ENCODE data around the gene PGAP2. TPM values are rescaled to one million over a fixed set of nuclear protein-coding genes. Genes with fewer than 3 reads are reported as not detected.

PGAP2 gene
- total RNA-seq, 1 donor from 2014 or later = 27.8 TPM

DNA sequence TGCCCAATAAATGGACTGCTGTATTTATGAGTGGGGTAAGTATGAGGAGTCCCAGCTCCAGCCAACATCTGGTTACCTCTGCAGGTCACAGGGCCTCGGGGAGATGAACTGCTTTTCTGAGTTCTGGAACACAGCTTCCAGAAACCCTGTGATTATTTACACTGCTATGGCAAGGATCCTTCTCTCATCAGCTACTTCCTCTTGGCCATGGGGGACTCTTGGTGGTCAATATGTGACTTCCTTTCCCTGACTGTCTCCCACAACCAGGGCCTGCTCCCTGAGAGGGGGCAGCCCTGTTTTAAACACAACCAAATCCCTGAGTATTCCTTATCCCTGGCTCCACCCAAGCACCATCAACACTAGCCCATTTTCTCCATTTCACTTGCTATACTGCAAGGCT lies 22.4 kb downstream of the PGAP2 start:
- H3K27me3 ChIP-seq (ENCODE audit: low read depth) = no peaks in the 10 kb centered on the region
- H3K4me3 ChIP-seq = no peak overlapping the region
- peak overlapping the region; percentile 65 for H3K27ac ChIP-seq (replicated peaks)
- H3K4me1 ChIP-seq = peaks cover 53% of the 10 kb centered on the region
- TF ChIP-seq, protein P1, sequence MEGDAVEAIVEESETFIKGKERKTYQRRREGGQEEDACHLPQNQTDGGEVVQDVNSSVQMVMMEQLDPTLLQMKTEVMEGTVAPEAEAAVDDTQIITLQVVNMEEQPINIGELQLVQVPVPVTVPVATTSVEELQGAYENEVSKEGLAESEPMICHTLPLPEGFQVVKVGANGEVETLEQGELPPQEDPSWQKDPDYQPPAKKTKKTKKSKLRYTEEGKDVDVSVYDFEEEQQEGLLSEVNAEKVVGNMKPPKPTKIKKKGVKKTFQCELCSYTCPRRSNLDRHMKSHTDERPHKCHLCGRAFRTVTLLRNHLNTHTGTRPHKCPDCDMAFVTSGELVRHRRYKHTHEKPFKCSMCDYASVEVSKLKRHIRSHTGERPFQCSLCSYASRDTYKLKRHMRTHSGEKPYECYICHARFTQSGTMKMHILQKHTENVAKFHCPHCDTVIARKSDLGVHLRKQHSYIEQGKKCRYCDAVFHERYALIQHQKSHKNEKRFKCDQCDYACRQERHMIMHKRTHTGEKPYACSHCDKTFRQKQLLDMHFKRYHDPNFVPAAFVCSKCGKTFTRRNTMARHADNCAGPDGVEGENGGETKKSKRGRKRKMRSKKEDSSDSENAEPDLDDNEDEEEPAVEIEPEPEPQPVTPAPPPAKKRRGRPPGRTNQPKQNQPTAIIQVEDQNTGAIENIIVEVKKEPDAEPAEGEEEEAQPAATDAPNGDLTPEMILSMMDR (IDR thresholded peaks at IDR 0.05; ENCODE audit: borderline replicate concordance) = no peak
- intact Hi-C loops (cut with micrococcal nuclease) = no loop called here
- H3K36me3 ChIP-seq = peaks cover 37% of the 10 kb centered on the region
- DNase-seq = no peak
- H3K9me3 ChIP-seq (replicated peaks) = no peaks in the 10 kb centered on the region

DNA sequence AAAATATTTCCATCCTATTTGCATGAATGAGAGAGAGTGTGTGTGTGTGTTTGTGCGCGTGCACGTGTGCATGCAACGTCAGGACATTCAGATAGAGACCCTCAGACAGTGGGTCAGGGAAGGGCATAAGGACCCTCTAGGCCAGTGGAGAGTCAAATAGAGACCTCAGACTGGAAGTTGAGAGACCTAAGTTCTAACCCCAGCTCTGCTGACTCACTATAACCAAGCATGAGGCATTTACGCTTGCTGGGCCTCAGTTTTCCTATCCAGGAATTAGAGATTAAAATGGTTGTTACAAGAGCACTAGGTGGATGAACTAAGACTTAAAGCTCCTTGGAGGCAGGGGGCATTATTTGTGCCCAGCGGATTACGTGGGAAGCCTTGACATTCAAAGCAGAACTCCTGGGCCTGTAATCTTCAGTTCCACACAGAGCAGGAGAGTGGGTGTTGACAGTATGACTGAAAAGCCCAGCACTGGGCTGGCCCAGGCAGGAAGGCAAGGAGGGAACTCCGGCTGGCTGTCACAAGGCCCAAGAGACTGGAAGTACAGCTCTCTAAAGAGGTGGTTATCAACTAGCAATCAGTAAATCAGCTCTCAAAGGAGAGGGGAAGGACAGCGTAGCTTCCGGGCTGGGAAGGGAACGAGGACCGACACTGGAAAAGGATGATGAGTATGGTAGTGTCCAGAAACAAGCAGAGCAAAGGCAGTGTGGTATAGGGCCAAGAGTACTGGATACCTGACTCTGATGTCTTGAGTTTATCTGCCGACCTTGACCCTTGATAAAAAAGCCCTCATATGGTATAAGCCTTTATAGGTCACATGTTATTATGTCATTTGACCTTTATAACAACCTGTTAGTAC lies 23.2 kb downstream of the PGAP2 start:
- Histone ChIP-seq H3K9me3 (replicated peaks) (no peaks in the 10 kb centered on the region), H3K36me3 (peaks cover 32% of the 10 kb centered on the region), H3K4me3 (no peak overlapping the region), H3K27me3 (ENCODE audit: low read depth) (no peaks in the 10 kb centered on the region), H3K4me1 (peaks cover 61% of the 10 kb centered on the region), H3K27ac (replicated peaks) (peak overlapping the region; percentile 65)
- DNase-seq = peak; percentile 43
- TF ChIP-seq, protein P1 (IDR thresholded peaks at IDR 0.05; ENCODE audit: borderline replicate concordance) = no peak
- intact Hi-C loops (cut with micrococcal nuclease) = no loop called here

DNA sequence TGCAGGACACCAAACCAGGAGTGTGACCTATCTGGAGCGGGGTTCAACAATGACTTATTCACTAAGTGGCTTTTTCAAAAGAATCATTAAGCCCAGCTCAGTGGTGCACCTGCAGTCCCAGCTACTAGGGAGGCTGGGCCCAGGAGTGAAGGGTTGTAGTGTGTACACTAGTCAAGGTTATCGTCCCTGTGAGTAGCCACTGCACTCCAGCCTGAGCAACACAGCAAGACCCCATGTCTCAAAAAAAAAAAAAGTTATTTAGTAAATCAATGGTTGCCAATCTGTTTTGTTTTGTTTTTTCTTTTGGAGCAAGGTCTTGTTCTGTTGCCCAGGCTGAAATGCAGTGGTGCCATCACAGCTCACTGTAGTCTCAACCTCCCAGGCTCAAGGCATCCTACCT lies 24.5 kb downstream of the PGAP2 start:
- intact Hi-C loops (cut with micrococcal nuclease) = no loop called here
- Histone ChIP-seq H3K27me3 (ENCODE audit: low read depth) (no peaks in the 10 kb centered on the region), H3K27ac (replicated peaks) (peak overlapping the region; percentile 65), H3K36me3 (peaks cover 20% of the 10 kb centered on the region), H3K9me3 (replicated peaks) (no peaks in the 10 kb centered on the region), H3K4me1 (peaks cover 74% of the 10 kb centered on the region), H3K4me3 (no peak overlapping the region)
- TF ChIP-seq, protein P1 (IDR thresholded peaks at IDR 0.05; ENCODE audit: borderline replicate concordance) = no peak
- DNase-seq = no peak

DNA sequence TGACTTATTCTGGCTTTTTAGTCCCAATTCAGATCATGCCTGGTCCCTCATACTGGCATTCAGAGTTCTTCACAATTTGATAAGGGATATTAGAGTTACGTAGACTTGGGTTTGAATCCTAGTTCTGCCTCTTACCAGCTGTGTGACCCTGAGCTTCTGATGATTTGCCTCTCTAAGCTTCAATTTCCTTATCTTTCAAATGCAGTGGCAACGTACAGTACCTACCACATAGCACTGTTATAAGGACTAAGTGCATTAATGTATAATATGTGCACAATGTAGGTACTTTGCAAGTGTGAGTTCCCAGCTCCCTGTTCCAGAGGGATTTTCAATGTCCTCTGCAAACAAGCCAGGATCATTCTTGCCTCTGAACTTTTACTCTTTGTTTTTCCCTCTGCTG lies 25.1 kb downstream of the PGAP2 start:
- Histone ChIP-seq H3K4me3 (no peak overlapping the region), H3K9me3 (replicated peaks) (no peaks in the 10 kb centered on the region), H3K27ac (replicated peaks) (no peak overlapping the region), H3K4me1 (peaks cover 80% of the 10 kb centered on the region), H3K27me3 (ENCODE audit: low read depth) (no peaks in the 10 kb centered on the region), H3K36me3 (peaks cover 18% of the 10 kb centered on the region)
- intact Hi-C loops (cut with micrococcal nuclease) = no loop called here
- TF ChIP-seq, protein P1 (IDR thresholded peaks at IDR 0.05; ENCODE audit: borderline replicate concordance) = no peak
- DNase-seq = no peak

DNA sequence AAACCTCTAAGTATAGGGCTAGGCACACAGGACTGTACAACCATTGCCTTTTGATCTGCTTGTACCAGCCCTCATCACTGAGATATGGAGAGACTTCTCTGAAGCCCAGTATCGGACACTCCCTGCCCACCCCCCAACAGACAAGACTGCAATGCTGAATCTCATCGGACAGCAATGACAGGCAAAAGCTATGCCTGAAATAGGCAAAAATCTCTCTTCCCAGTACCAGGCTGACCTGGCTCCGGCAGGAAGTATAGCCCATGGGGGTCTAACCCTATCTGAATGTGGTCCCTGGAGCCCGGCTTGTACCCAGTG lies 25.9 kb downstream of the PGAP2 start:
- Histone ChIP-seq H3K27me3 (ENCODE audit: low read depth) (no peaks in the 10 kb centered on the region), H3K9me3 (replicated peaks) (no peaks in the 10 kb centered on the region), H3K36me3 (peaks cover 14% of the 10 kb centered on the region), H3K27ac (replicated peaks) (peak overlapping the region; percentile 67), H3K4me1 (peaks cover 88% of the 10 kb centered on the region), H3K4me3 (peak overlapping the region; percentile 22)
- intact Hi-C loops (cut with micrococcal nuclease) = no loop called here
- TF ChIP-seq, protein P1 (IDR thresholded peaks at IDR 0.05; ENCODE audit: borderline replicate concordance) = no peak
- DNase-seq = no peak
